GM18861 (cell line): ENCODE results near the gene SOD1.
A peak's percentile ranks its signal among the peaks of the same experiment; 100 is the strongest.
"Not testable (repeated sequence)": the region's sequence is repeated elsewhere in the genome, so short reads cannot be mapped to it uniquely, and the experiment has no call there.

Experiments used
- ATAC-seq: cut with Tn5 transposase; IDR thresholded peaks from one replicate; pipeline ENCODE4 v1.9.1; 2021; ENCODE audit not compliant: unreplicated experiment

Gene SOD1

GRCh38 chr21:31654821-31655580, 4.5 kb upstream of the SOD1 start:
- ATAC-seq: not testable (repeated sequence)

- ATAC-seq: no peak
These were observed 3.0 kb upstream of the SOD1 start for GRCh38 chr21:31656199-31657095.

- no peak for ATAC-seq
These were observed 1.4 kb upstream of the SOD1 start for GRCh38 chr21:31658053-31658452.

GRCh38 chr21:31659286-31659535, 282 bp upstream of the SOD1 start:
- ATAC-seq: peak; percentile 22

GRCh38 chr21:31660259-31660565, 719 bp downstream of the SOD1 start:
- peak; percentile 15 for ATAC-seq

- ATAC-seq: no peak
These were observed 1.1 kb downstream of the SOD1 start for GRCh38 chr21:31660591-31660990.

- ATAC-seq: no peak
These were observed 4.2 kb downstream of the SOD1 start for GRCh38 chr21:31663584-31664249.

- ATAC-seq: no peak
These were observed 5.9 kb downstream of the SOD1 start for GRCh38 chr21:31665397-31665796.

GRCh38 chr21:31665869-31666268, 6.4 kb downstream of the SOD1 start:
- ATAC-seq: not testable (repeated sequence)

- no peak for ATAC-seq
These were observed 7.0 kb downstream of the SOD1 start for GRCh38 chr21:31666445-31667010.

- ATAC-seq: no peak
These were observed 7.6 kb downstream of the SOD1 start for GRCh38 chr21:31667132-31667531.

GRCh38 chr21:31667639-31668038, 8.1 kb downstream of the SOD1 start:
- ATAC-seq: no peak

GRCh38 chr21:31668651-31669491, 9.4 kb downstream of the SOD1 start:
- no peak for ATAC-seq

GRCh38 chr21:31670070-31670469, 10.6 kb downstream of the SOD1 start:
- no peak for ATAC-seq

GRCh38 chr21:31671146-31671716, 11.7 kb downstream of the SOD1 start:
- ATAC-seq: no peak

- no peak for ATAC-seq
These were observed 12.4 kb downstream of the SOD1 start for GRCh38 chr21:31671931-31672330.

GRCh38 chr21:31673321-31673912, 13.9 kb downstream of the SOD1 start:
- ATAC-seq: no peak

GRCh38 chr21:31675318-31675717, 15.8 kb downstream of the SOD1 start:
- ATAC-seq: no peak

GRCh38 chr21:31675960-31676359, 16.5 kb downstream of the SOD1 start:
- ATAC-seq: no peak

GRCh38 chr21:31677047-31677446, 17.6 kb downstream of the SOD1 start:
- ATAC-seq: no peak
